H9 (cell line): ENCODE data around the gene MCM3AP. TPM values are rescaled to one million over a fixed set of nuclear protein-coding genes. Genes with fewer than 3 reads are reported as not detected.

Source experiments
- DNase-seq: peaks from one replicate; pipeline ENCODE4 v3.0.0-alpha.2; 2017
- H2AFZ ChIP-seq: one replicate; pipeline ENCODE4 v1.6.1; 2013; ENCODE audit warnings: mild to moderate bottlenecking, low read length, control low read depth, moderate library complexity
- H2AK5ac ChIP-seq: 2 replicates; pipeline ENCODE4 v1.6.1; 2013; ENCODE audit warnings: low read length, control low read depth, mixed read lengths; ENCODE audit not compliant: insufficient read length
- H2BK120ac ChIP-seq: one replicate; pipeline ENCODE4 v1.6.1; 2013; ENCODE audit warnings: low read depth, mild to moderate bottlenecking, low read length, control low read depth, inconsistent platforms; ENCODE audit not compliant: poor library complexity, severe bottlenecking
- H2BK12ac ChIP-seq: 2 replicates; pipeline ENCODE4 v1.6.1; 2013; ENCODE audit warnings: low read length, control low read depth, mixed read lengths, low read depth; ENCODE audit not compliant: insufficient read length
- H2BK15ac ChIP-seq: 2 replicates; pipeline ENCODE4 v1.6.1; 2013; ENCODE audit warnings: low read depth, low read length, control low read depth
- H2BK20ac ChIP-seq: one replicate; pipeline ENCODE4 v1.6.1; 2013; ENCODE audit warnings: low read depth, mild to moderate bottlenecking, low read length, control low read depth, inconsistent platforms; ENCODE audit not compliant: poor library complexity, severe bottlenecking
- H2BK5ac ChIP-seq: 2 replicates; pipeline ENCODE4 v1.6.1; 2013; ENCODE audit warnings: low read length, control low read depth, mixed read lengths; ENCODE audit not compliant: insufficient read length
- H3K14ac ChIP-seq: 2 replicates; pipeline ENCODE4 v1.6.1; 2013; ENCODE audit warnings: low read length, control low read depth; ENCODE audit not compliant: insufficient read depth
- H3K18ac ChIP-seq: 2 replicates; pipeline ENCODE4 v1.6.1; 2013; ENCODE audit warnings: low read depth, mild to moderate bottlenecking, mixed read lengths, low read length, control low read depth; ENCODE audit not compliant: insufficient read length
- H3K23ac ChIP-seq: 2 replicates; pipeline ENCODE4 v1.6.1; 2013; ENCODE audit warnings: low read length, control low read depth, mixed read lengths, low read depth; ENCODE audit not compliant: insufficient read length
- H3K23me2 ChIP-seq: 2 replicates; pipeline ENCODE4 v1.6.1; 2013; ENCODE audit warnings: low read depth, mild to moderate bottlenecking, mixed read lengths, low read length, control low read depth; ENCODE audit not compliant: insufficient read length, poor library complexity, severe bottlenecking
- H3K27ac ChIP-seq: 2 replicates; pipeline ENCODE4 v1.5.1; 2013; ENCODE audit warnings: low read length, control low read depth, mixed read lengths, low read depth; ENCODE audit not compliant: insufficient read length
- H3K27me3 ChIP-seq: 2 replicates; pipeline ENCODE4 v1.6.1; 2013; ENCODE audit warnings: low read length, control low read depth, inconsistent platforms; ENCODE audit not compliant: insufficient read depth
- H3K4ac ChIP-seq: 2 replicates; pipeline ENCODE4 v1.6.1; 2013; ENCODE audit warnings: low read depth, mild to moderate bottlenecking, control low read depth, inconsistent platforms, low read length, moderate library complexity
- H3K4me1 ChIP-seq: 2 replicates; pipeline ENCODE4 v1.6.1; 2013; ENCODE audit warnings: low read length, control low read depth, inconsistent platforms; ENCODE audit not compliant: insufficient read depth
- H3K4me2 ChIP-seq: 2 replicates; pipeline ENCODE4 v1.6.1; 2013; ENCODE audit warnings: low read length, control low read depth, mixed read lengths; ENCODE audit not compliant: insufficient read length, insufficient read depth
- H3K56ac ChIP-seq: 2 replicates; pipeline ENCODE4 v1.6.1; 2013; ENCODE audit warnings: low read depth, mild to moderate bottlenecking, mixed read lengths, low read length, control low read depth; ENCODE audit not compliant: insufficient read length
- H3K79me1 ChIP-seq: 2 replicates; pipeline ENCODE4 v1.6.1; 2013; ENCODE audit warnings: low read depth, mild to moderate bottlenecking, moderate library complexity, low read length, control low read depth, inconsistent platforms; ENCODE audit not compliant: insufficient read depth, poor library complexity, severe bottlenecking
- H3K79me2 ChIP-seq: 2 replicates; pipeline ENCODE4 v1.6.1; 2013; ENCODE audit warnings: low read length, control low read depth, inconsistent platforms; ENCODE audit not compliant: insufficient read depth
- H3K9ac ChIP-seq: 2 replicates; pipeline ENCODE4 v1.6.1; 2013; ENCODE audit warnings: low read length, control low read depth, mixed read lengths; ENCODE audit not compliant: insufficient read length; ENCODE audit errors: extremely low read depth
- H3K9me3 ChIP-seq: one replicate; pipeline ENCODE4 v1.6.1; 2013; ENCODE audit warnings: low read depth, low read length, inconsistent platforms; ENCODE audit not compliant: control insufficient read depth
- H3T11ph ChIP-seq: one replicate; pipeline ENCODE4 v1.6.1; 2013; ENCODE audit warnings: mild to moderate bottlenecking, low read length, control low read depth, inconsistent platforms
- H4K20me1 ChIP-seq: one replicate; pipeline ENCODE4 v1.6.1; 2013; ENCODE audit not compliant: control insufficient read depth, insufficient read length, insufficient read depth
- H4K5ac ChIP-seq: 2 replicates; pipeline ENCODE4 v1.6.1; 2013; ENCODE audit warnings: low read depth, mild to moderate bottlenecking, mixed read lengths, low read length, control low read depth; ENCODE audit not compliant: insufficient read length
- H4K8ac ChIP-seq: replicated peaks from 2 replicates; pipeline ENCODE4 v1.6.1; 2013; ENCODE audit warnings: low read length, control low read depth, mixed read lengths, low read depth; ENCODE audit not compliant: insufficient read length
- H4K91ac ChIP-seq: 2 replicates; pipeline ENCODE4 v1.6.1; 2013; ENCODE audit warnings: low read depth, mild to moderate bottlenecking, moderate library complexity, mixed read lengths, low read length, control low read depth; ENCODE audit not compliant: insufficient read length
- H3K27ac Mint-ChIP-seq, 3 experiments: 2 replicates in 2 of 3; 3 replicates in 1 of 3; pipeline ENCODE4 v1.8.0; 2020 to 2021; ENCODE audit warnings: mixed read lengths in 3 of 3, mild to moderate bottlenecking in 1 of 3, moderate library complexity in 1 of 3
- H3K27me3 Mint-ChIP-seq: 2 replicates; pipeline ENCODE4 v1.8.0; 2021; ENCODE audit warnings: low read depth, mild to moderate bottlenecking, moderate library complexity, mixed read lengths
- H3K36me3 Mint-ChIP-seq, 3 experiments: 2 replicates in 2 of 3; 3 replicates in 1 of 3; pipeline ENCODE4 v1.8.0; 2020 to 2021; ENCODE audit warnings: low read depth in 3 of 3, mixed read lengths in 3 of 3; ENCODE audit not compliant: insufficient read depth in 1 of 3
- H3K4me1 Mint-ChIP-seq, 2 experiments: 2 replicates each; pipeline ENCODE4 v1.8.0; 2020; ENCODE audit warnings: mixed read lengths in 2 of 2
- H3K4me3 Mint-ChIP-seq, 2 experiments: 2 replicates in 1 of 2; 3 replicates in 1 of 2; pipeline ENCODE4 v1.8.0; 2020 to 2021; ENCODE audit warnings: mild to moderate bottlenecking in 2 of 2, mixed read lengths in 2 of 2, moderate library complexity in 1 of 2
- H3K9me3 Mint-ChIP-seq, 2 experiments: 2 replicates in 1 of 2; 3 replicates in 1 of 2; pipeline ENCODE4 v1.8.0; 2020; ENCODE audit warnings: mild to moderate bottlenecking in 2 of 2, mixed read lengths in 2 of 2, moderate library complexity in 1 of 2
- CTCF ChIP-seq: fragments of 200-600 bp; sonication (generic); conservative IDR thresholded peaks from 3 replicates; pipeline ENCODE4 v1.8.0; 2021; ENCODE audit warnings: antibody characterized with exemption, mild to moderate bottlenecking
- WGBS: extraction: QIAGEN DNeasy Blood & Tissue Kit; methylation state at CpG from one replicate; pipeline ENCODE4 v1.1.7; 2013; ENCODE audit warnings: missing lambda C conversion rate, low lambda C conversion rate, mixed read lengths; ENCODE audit not compliant: insufficient read length; ENCODE audit errors: extremely low coverage; 5-methylcytosine and 5-hydroxymethylcytosine counted together
- total RNA-seq: library from RNA; stranded (reverse); gene quantifications from 2 replicates; pipeline ENCODE4 v1.2.1, GENCODE V29; 2021

The MCM3AP gene
- total RNA-seq, 1 experiment from 2014 or later = 124 TPM

GRCh38 chr21:46246345-46246744 lies 39.1 kb downstream of the MCM3AP start:
- no peak overlapping the region for H3K27ac Mint-ChIP-seq
- no peaks in the 10 kb centered on the region for H3K79me1 ChIP-seq
- H3K23me2 ChIP-seq = no peaks in the 10 kb centered on the region
- no peak overlapping the region for H2BK12ac ChIP-seq
- no peak overlapping the region for H3T11ph ChIP-seq
- DNase-seq = no peak
- H4K20me1 ChIP-seq = no peaks in the 10 kb centered on the region
- H2BK20ac ChIP-seq = no peak overlapping the region
- no peak overlapping the region for H3K27ac ChIP-seq
- H3K23ac ChIP-seq = no peak overlapping the region
- H4K8ac ChIP-seq = no peak overlapping the region
- H3K79me2 ChIP-seq = no peaks in the 10 kb centered on the region
- H3K14ac ChIP-seq = no peak overlapping the region
- no peak overlapping the region for H4K91ac ChIP-seq
- no peak overlapping the region; a peak in 1 of 5 replicates for H3K4me3 Mint-ChIP-seq
- H3K9me3 ChIP-seq = no peaks in the 10 kb centered on the region
- H3K56ac ChIP-seq = no peak overlapping the region
- no peak overlapping the region for H2BK15ac ChIP-seq
- H2AFZ ChIP-seq = no peak overlapping the region
- H3K18ac ChIP-seq = no peak overlapping the region
- H3K27me3 Mint-ChIP-seq = no peaks in the 10 kb centered on the region
- H3K36me3 Mint-ChIP-seq = peaks cover 54 to 91% (median 86%) of the 10 kb centered on the region in 3 experiments
- no peak overlapping the region for H3K4ac ChIP-seq
- no peak for TF ChIP-seq CTCF
- H4K5ac ChIP-seq = no peak overlapping the region
- no CpG with 5 or more reads among the region's 6 CpGs for WGBS
- no peaks in the 10 kb centered on the region; a peak in 1 of 4 replicates for H3K4me1 Mint-ChIP-seq
- no peak overlapping the region for H3K9ac ChIP-seq
- no peaks in the 10 kb centered on the region for H3K27me3 ChIP-seq
- H3K4me1 ChIP-seq = no peaks in the 10 kb centered on the region
- no peaks in the 10 kb centered on the region for H3K9me3 Mint-ChIP-seq
- no peak overlapping the region for H2BK120ac ChIP-seq
- no peak overlapping the region for H3K4me2 ChIP-seq
- H2BK5ac ChIP-seq = no peak overlapping the region
- no peak overlapping the region for H2AK5ac ChIP-seq
